K562 (cell line): ENCODE measurements around the gene TRDMT1. TPM values are rescaled to one million over a fixed set of nuclear protein-coding genes. Genes with fewer than 3 reads are reported as not detected.

ENCODE experiments used
- BHLHE40 ChIP-seq: IDR thresholded peaks from 2 replicates; pipeline ENCODE4 v1.6.1; 2011; ENCODE audit warnings: low read length, improper control_type of control experiment
- BMI1 ChIP-seq: fragments of 150-350 bp; IDR thresholded peaks from 2 replicates; pipeline ENCODE4 v1.6.1; 2014; ENCODE audit warnings: low read length
- GTF2B ChIP-seq: IDR thresholded peaks from 2 replicates; pipeline ENCODE4 v1.6.1; 2011; ENCODE audit not compliant: insufficient read length; ENCODE audit errors: extremely low read depth
- MTA1 ChIP-seq: fragments of 450-650 bp; IDR thresholded peaks from 2 replicates; pipeline ENCODE4 v1.6.1; 2017; ENCODE audit warnings: borderline replicate concordance
- NELFE ChIP-seq: IDR thresholded peaks from 2 replicates; pipeline ENCODE4 v1.6.1; 2011; ENCODE audit warnings: mild to moderate bottlenecking; ENCODE audit not compliant: insufficient read depth, insufficient read length
- RBBP5 ChIP-seq: fragments of 200-600 bp; sonication (generic); IDR thresholded peaks from 2 replicates; pipeline ENCODE4 v1.6.1; 2012; ENCODE audit warnings: borderline replicate concordance, mild to moderate bottlenecking, low read length, control low read depth, inconsistent platforms; ENCODE audit not compliant: insufficient read depth, poor library complexity, severe bottlenecking
- RBM15 ChIP-seq: fragments of 200-400 bp; formaldehyde crosslinking; IDR thresholded peaks from 2 replicates; pipeline ENCODE4 v1.6.1; 2018; ENCODE audit warnings: mild to moderate bottlenecking, low read length, moderate library complexity; ENCODE audit not compliant: insufficient read depth
- REST ChIP-seq, 2 experiments: fragments of 450-650 bp; formaldehyde crosslinking in 1 of 2; IDR thresholded peaks; 2 replicates each; pipeline versions ENCODE4 v1.4.0 to v1.6.1; 2014 to 2020; ENCODE audit warnings: mild to moderate bottlenecking in 2 of 2, borderline replicate concordance in 1 of 2, low read depth in 1 of 2
- STAT5A ChIP-seq: IDR thresholded peaks from 2 replicates; pipeline ENCODE4 v1.6.1; 2012; ENCODE audit warnings: low read length, inconsistent platforms, borderline replicate concordance
- ZBTB5 ChIP-seq: fragments of 450-650 bp; IDR thresholded peaks from 2 replicates; pipeline ENCODE4 v1.6.1; 2017; ENCODE audit warnings: antibody characterized with exemption
- ZNF121 ChIP-seq: sonication (generic); formaldehyde crosslinking; conservative IDR thresholded peaks from 2 replicates; pipeline ENCODE4 v1.8.0; 2022; ENCODE audit warnings: missing genetic modification reagents
- polyA plus RNA-seq, 8 experiments: library from polyadenylated mRNA; depleted of rRNA in 4 of 8; stranded (reverse) in 5 of 8; unstranded in 3 of 8; fragments of >200 nt; fragmentation: Nextera tagmentation in 2 of 8; fragmentation: Illumina TruSeq in 1 of 8; extraction: Ambion mirVana in 2 of 8; extraction: Trizol in 1 of 8; gene quantifications; 2 replicates each; pipeline versions ENCODE4 v1.2.1 to v1.2.3, GENCODE V29; 2011 to 2014; ENCODE audit warnings: inconsistent platforms in 1 of 8, missing spikeins in 1 of 8
- total RNA-seq, 7 experiments: library from RNA; depleted of rRNA in 6 of 7; stranded (reverse); fragments of >200 nt in 6 of 7; fragmentation: Illumina TruSeq in 2 of 7; extraction: Trizol in 2 of 7; gene quantifications; 2 replicates each; pipeline versions ENCODE4 v1.2.1 to v1.2.3, GENCODE V29; 2011 to 2021; ENCODE audit warnings: low replicate concordance in 1 of 7

The TRDMT1 gene
- total and polyA plus RNA-seq, 9 of the 15 experiments (the other 6 are each of a cell fraction or from before 2014, with no cell fraction given) = 5.4 to 12.6 (median 9.3) TPM

GRCh38 chr10:17228091-17229015, 26.9 kb upstream of the TRDMT1 start, which contains the start of gene VIM (continued):
- TF ChIP-seq RBBP5 (peak; percentile 77), BHLHE40 (no peak; the same call in 1 of the 2 replicates), STAT5A (peak; percentile 63), NELFE (no peak), RBM15 (no peak), ZBTB5 (no peak), ZNF121 (no peak), REST (IDR thresholded peaks at IDR 0.05; ENCODE audit: borderline replicate concordance) (peak; percentile 91), REST (CRISPR knock-in tag; IDR thresholded peaks at IDR 0.05; ENCODE audit: low read depth) (0 out of 2 replicates have a peak, but pooled peaks have one; percentile 35), BMI1 (no peak), GTF2B (no peak), MTA1 (no peak)
